ENCODE measurements around the gene RFX8.
"Not testable (repeated sequence)": the region's sequence is repeated elsewhere in the genome, so short reads cannot be mapped to it uniquely, and the experiment has no call there.

Gene RFX8

GRCh38 chr2:101486258-101486701 is 11.4 kb upstream of the RFX8 start:
- no peak for DNase-seq (ENCODE audit: low read depth, low spot score)

- no peak for DNase-seq (ENCODE audit: low read depth, low spot score)
Observed at GRCh38 chr2:101485856-101486255, 10.9 kb upstream of the RFX8 start.

GRCh38 chr2:101480764-101481163 is 5.9 kb upstream of the RFX8 start:
- DNase-seq (ENCODE audit: low read depth, low spot score) = no peak

- no peak for DNase-seq (ENCODE audit: low read depth, low spot score)
Observed at GRCh38 chr2:101479810-101480209, 4.9 kb upstream of the RFX8 start.

GRCh38 chr2:101479328-101479727 is 4.4 kb upstream of the RFX8 start:
- DNase-seq (ENCODE audit: low read depth, low spot score) = no peak

GRCh38 chr2:101478181-101479001 is 3.5 kb upstream of the RFX8 start:
- DNase-seq (ENCODE audit: low read depth, low spot score) = no peak

GRCh38 chr2:101477556-101477955 is 2.6 kb upstream of the RFX8 start:
- DNase-seq (ENCODE audit: low read depth, low spot score) = no peak

GRCh38 chr2:101476605-101477208 is 1.8 kb upstream of the RFX8 start:
- DNase-seq (ENCODE audit: low read depth, low spot score) = no peak

GRCh38 chr2:101473911-101474701 is 806 bp downstream of the RFX8 start:
- DNase-seq (ENCODE audit: low read depth, low spot score) = no peak

GRCh38 chr2:101473591-101473910 is 1.4 kb downstream of the RFX8 start:
- DNase-seq (ENCODE audit: low read depth, low spot score) = no peak

- no peak for DNase-seq (ENCODE audit: low read depth, low spot score)
Observed at GRCh38 chr2:101469863-101470262, 5.0 kb downstream of the RFX8 start.

GRCh38 chr2:101467306-101467705 is 7.6 kb downstream of the RFX8 start:
- DNase-seq (ENCODE audit: low read depth, low spot score) = no peak

- no peak for DNase-seq (ENCODE audit: low read depth, low spot score)
Observed at GRCh38 chr2:101466426-101466825, 8.5 kb downstream of the RFX8 start.

- no peak for DNase-seq (ENCODE audit: low read depth, low spot score)
Observed at GRCh38 chr2:101464841-101465240, 10.1 kb downstream of the RFX8 start.

GRCh38 chr2:101463911-101464641 is 10.8 kb downstream of the RFX8 start:
- peak; percentile 78 for DNase-seq (ENCODE audit: low read depth, low spot score)

- DNase-seq (ENCODE audit: low read depth, low spot score) = no peak
Observed at GRCh38 chr2:101463421-101463820, 11.5 kb downstream of the RFX8 start.

GRCh38 chr2:101461381-101461780 is 13.5 kb downstream of the RFX8 start:
- no peak for DNase-seq (ENCODE audit: low read depth, low spot score)

- DNase-seq (ENCODE audit: low read depth, low spot score) = not testable (repeated sequence)
Observed at GRCh38 chr2:101454408-101454807, 20.5 kb downstream of the RFX8 start.

GRCh38 chr2:101450965-101451364 is 23.9 kb downstream of the RFX8 start:
- no peak for DNase-seq (ENCODE audit: low read depth, low spot score)

GRCh38 chr2:101446869-101447268 is 28.0 kb downstream of the RFX8 start:
- no peak for DNase-seq (ENCODE audit: low read depth, low spot score)

- no peak for DNase-seq (ENCODE audit: low read depth, low spot score)
Observed at GRCh38 chr2:101442667-101443061, 32.2 kb downstream of the RFX8 start.
